ENCODE results near the gene IMPDH2.

IMPDH2 gene

GRCh38 chr3:48980295-48980694, 48.9 kb downstream of the IMPDH2 start:
- no peak for DNase-seq (ENCODE audit: low read depth)

- DNase-seq (ENCODE audit: low read depth): no peak
Measured at GRCh38 chr3:48979451-48979850, 49.7 kb downstream of the IMPDH2 start.

All from stimulated activated CD8-positive, alpha-beta memory T cell treated with anti-CD3 and anti-CD28 coated beads, Interleukin-15, amount 100 ng/mL, for 1 hour (primary cell).